HG03442 (cell line): Measurements from ENCODE around the gene RBM3.

ENCODE experiments used
- ATAC-seq: cut with Tn5 transposase; IDR thresholded peaks from one replicate; pipeline ENCODE4 v1.9.1; 2021; ENCODE audit warnings: mild to moderate bottlenecking, moderate library complexity; ENCODE audit not compliant: unreplicated experiment

Gene RBM3

GRCh38 chrX:48576108-48576507 is 1.8 kb downstream of the RBM3 start:
- ATAC-seq: no peak

- ATAC-seq: no peak
Observed at GRCh38 chrX:48578661-48579128, 4.4 kb downstream of the RBM3 start.

DNA sequence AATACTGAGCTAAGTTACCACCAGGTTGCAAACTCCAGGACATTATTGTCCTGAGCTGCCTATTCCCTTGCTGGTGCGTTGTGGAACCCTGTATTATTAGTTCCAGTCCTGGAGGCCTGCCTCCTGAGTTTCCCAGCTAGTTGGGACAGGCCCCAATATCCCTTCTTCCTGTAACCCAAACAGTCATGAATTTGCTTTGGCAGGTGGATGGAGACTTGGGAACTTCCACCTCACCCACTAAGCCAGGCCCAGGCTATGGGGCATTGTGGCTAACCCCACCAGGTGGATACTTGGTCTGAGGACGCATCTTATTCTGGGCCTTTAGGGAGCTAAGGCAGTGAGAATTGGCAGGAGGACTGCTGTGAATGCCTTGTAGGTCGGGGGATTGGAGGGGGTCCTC is 5.0 kb downstream of the RBM3 start:
- no peak for ATAC-seq

DNA sequence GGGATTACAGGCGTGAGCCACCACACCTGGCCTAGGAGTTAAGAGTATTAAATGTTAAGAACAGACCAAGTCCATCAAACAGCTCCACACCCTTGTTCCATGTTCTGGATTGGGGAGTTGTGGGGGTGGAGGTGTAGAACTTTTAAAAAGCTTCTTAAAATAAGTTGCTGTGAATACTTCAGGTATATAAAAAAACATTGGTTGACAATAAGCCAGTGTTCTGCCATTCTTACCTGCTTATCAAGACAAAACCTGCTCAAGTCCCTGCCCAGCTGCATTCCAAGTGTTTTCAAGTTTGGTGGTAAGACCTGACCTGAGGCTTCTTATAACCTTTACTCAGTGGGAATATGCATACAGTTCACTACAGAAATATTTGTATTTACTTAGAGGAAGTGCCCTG is 6.4 kb downstream of the RBM3 start:
- no peak for ATAC-seq

GRCh38 chrX:48584698-48585097 is 10.4 kb downstream of the RBM3 start:
- ATAC-seq: no peak

GRCh38 chrX:48589482-48590162 is 15.3 kb downstream of the RBM3 start:
- ATAC-seq: no peak

GRCh38 chrX:48590203-48591103 is 16.2 kb downstream of the RBM3 start:
- no peak for ATAC-seq

GRCh38 chrX:48591255-48591791 is 17.0 kb downstream of the RBM3 start:
- no peak for ATAC-seq

DNA sequence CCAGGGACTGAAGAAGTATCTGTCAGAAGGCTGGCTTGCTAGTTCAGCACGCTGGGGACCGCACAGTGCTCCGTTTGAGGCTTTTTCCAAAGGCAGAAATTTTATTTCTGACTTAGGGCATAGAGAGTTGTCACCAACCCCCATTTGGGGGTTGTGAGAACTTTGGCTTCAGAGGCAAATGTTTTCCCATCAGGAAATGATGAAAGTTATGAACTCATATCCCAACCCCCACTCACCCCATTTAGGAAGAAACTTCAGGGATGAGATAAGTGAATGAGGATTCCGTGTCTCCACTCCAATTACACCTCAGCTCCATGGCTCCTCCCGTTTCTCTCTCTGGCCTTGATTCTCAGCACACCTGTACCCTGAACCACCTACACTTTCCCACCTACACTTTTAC is 18.7 kb downstream of the RBM3 start:
- ATAC-seq: no peak

DNA sequence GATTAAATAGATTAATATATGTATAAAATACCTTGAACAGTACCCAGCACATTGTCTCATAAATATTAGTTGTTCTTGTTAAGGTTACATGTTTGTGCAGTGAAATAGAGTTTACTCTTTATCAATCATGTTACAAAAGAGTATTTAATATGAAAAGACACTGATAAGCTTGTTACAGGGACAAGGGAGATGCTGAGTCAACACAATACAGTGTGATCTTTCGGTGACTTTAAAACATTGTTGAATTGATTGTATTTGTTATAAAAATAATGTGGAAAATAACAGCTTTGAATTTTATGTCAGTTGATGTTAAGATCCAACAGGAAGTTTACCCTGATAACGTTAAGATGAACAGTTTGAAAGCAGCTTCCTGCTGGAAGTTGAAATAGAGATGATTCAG is 21.6 kb downstream of the RBM3 start:
- ATAC-seq: no peak

GRCh38 chrX:48597353-48598264 is 23.3 kb downstream of the RBM3 start, which contains the start of gene WDR13:
Gene WDR13, plus strand, starts transcription at chrX:48597492. Its CDS starts 505 bp downstream, at chrX:48597997.
- ATAC-seq: peak; percentile 69

- no peak for ATAC-seq
Observed at GRCh38 chrX:48598614-48599013, 24.3 kb downstream of the RBM3 start.

DNA sequence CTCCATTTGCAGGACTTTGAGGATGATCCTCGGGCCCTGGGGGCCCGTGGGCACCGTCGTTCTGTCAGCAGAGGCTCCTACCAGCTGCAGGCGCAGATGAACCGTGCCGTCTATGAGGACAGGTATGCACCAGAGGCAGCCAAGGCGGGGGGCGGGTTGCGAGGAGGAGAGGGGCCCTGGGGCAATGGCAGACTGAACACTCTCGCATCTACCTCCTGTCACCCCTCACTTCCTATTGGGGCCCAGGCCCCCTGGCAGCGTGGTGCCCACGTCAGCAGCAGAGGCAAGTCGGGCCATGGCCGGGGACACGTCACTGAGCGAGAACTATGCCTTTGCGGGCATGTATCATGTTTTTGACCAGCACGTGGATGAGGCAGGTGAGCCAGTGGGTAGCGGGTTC is 25.1 kb downstream of the RBM3 start:
- no peak for ATAC-seq

GRCh38 chrX:48600226-48600625 is 25.9 kb downstream of the RBM3 start:
- ATAC-seq: no peak

DNA sequence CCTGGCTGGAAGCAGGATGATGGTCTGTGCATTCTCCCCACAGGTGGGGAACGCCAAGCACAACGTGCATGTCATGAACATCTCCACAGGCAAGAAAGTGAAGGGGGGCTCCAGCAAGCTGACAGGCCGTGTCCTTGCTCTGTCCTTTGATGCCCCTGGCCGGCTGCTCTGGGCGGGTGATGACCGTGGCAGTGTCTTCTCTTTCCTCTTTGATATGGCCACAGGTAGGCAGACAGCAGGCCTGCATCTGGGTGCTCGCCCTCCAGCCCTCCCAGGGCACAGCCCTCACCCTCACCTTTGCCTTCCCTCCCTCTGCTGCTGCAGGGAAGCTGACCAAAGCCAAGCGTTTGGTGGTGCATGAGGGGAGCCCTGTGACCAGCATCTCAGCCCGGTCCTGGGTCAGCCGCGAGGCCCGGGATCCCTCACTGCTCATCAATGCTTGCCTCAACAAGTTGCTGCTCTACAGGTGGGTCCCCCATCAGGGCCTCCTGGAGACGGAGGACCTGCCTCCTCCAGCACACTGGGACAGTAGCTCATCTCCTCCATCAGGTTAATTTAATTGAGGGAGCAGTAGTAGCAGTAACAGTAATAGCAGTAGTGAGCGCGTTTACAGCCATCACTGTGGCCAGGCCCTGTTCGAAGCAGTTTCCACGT is 27.6 kb downstream of the RBM3 start:
- no peak for ATAC-seq

- no peak for ATAC-seq
Observed at GRCh38 chrX:48604701-48605100, 30.4 kb downstream of the RBM3 start.

- ATAC-seq: no peak
Observed at GRCh38 chrX:48606091-48606490, 31.8 kb downstream of the RBM3 start.

DNA sequence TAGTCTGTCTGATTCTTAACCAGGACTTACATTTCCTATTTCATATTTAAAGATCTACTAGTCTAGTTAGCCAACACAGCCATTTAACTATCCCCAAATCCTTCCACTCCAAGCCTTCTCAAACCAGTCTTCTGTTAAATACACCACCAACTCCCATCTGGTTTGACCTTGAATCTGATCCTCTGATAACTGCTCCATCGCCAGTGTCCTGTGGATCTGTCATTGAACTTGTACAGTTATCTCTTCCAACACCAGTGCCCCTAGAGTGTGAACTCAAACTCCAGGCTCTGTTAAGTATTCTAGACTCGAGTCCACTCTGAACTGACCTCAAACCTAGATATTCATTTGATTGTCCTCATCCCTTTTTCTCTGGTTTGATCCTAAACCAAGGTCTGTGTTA is 37.4 kb downstream of the RBM3 start:
- no peak for ATAC-seq

- ATAC-seq: no peak
Observed at GRCh38 chrX:48613502-48614160, 39.3 kb downstream of the RBM3 start.

GRCh38 chrX:48616576-48616975 is 42.3 kb downstream of the RBM3 start:
- ATAC-seq: no peak
